H9 (cell line): ENCODE results near the gene KIRREL3. TPM values are rescaled to one million over a fixed set of nuclear protein-coding genes. Genes with fewer than 3 reads are reported as not detected.

Source experiments
- DNase-seq: peaks from one replicate; pipeline ENCODE4 v3.0.0-alpha.2; 2017
- H2AFZ ChIP-seq: one replicate; pipeline ENCODE4 v1.6.1; 2013; ENCODE audit warnings: mild to moderate bottlenecking, low read length, control low read depth, moderate library complexity
- H2AK5ac ChIP-seq: 2 replicates; pipeline ENCODE4 v1.6.1; 2013; ENCODE audit warnings: low read length, control low read depth, mixed read lengths; ENCODE audit not compliant: insufficient read length
- H2BK120ac ChIP-seq: one replicate; pipeline ENCODE4 v1.6.1; 2013; ENCODE audit warnings: low read depth, mild to moderate bottlenecking, low read length, control low read depth, inconsistent platforms; ENCODE audit not compliant: poor library complexity, severe bottlenecking
- H2BK12ac ChIP-seq: 2 replicates; pipeline ENCODE4 v1.6.1; 2013; ENCODE audit warnings: low read length, control low read depth, mixed read lengths, low read depth; ENCODE audit not compliant: insufficient read length
- H2BK15ac ChIP-seq: 2 replicates; pipeline ENCODE4 v1.6.1; 2013; ENCODE audit warnings: low read depth, low read length, control low read depth
- H2BK20ac ChIP-seq: one replicate; pipeline ENCODE4 v1.6.1; 2013; ENCODE audit warnings: low read depth, mild to moderate bottlenecking, low read length, control low read depth, inconsistent platforms; ENCODE audit not compliant: poor library complexity, severe bottlenecking
- H2BK5ac ChIP-seq: 2 replicates; pipeline ENCODE4 v1.6.1; 2013; ENCODE audit warnings: low read length, control low read depth, mixed read lengths; ENCODE audit not compliant: insufficient read length
- H3K14ac ChIP-seq: 2 replicates; pipeline ENCODE4 v1.6.1; 2013; ENCODE audit warnings: low read length, control low read depth; ENCODE audit not compliant: insufficient read depth
- H3K18ac ChIP-seq: 2 replicates; pipeline ENCODE4 v1.6.1; 2013; ENCODE audit warnings: low read depth, mild to moderate bottlenecking, mixed read lengths, low read length, control low read depth; ENCODE audit not compliant: insufficient read length
- H3K23ac ChIP-seq: 2 replicates; pipeline ENCODE4 v1.6.1; 2013; ENCODE audit warnings: low read length, control low read depth, mixed read lengths, low read depth; ENCODE audit not compliant: insufficient read length
- H3K23me2 ChIP-seq: 2 replicates; pipeline ENCODE4 v1.6.1; 2013; ENCODE audit warnings: low read depth, mild to moderate bottlenecking, mixed read lengths, low read length, control low read depth; ENCODE audit not compliant: insufficient read length, poor library complexity, severe bottlenecking
- H3K27ac ChIP-seq: 2 replicates; pipeline ENCODE4 v1.5.1; 2013; ENCODE audit warnings: low read length, control low read depth, mixed read lengths, low read depth; ENCODE audit not compliant: insufficient read length
- H3K27me3 ChIP-seq: 2 replicates; pipeline ENCODE4 v1.6.1; 2013; ENCODE audit warnings: low read length, control low read depth, inconsistent platforms; ENCODE audit not compliant: insufficient read depth
- H3K4ac ChIP-seq: 2 replicates; pipeline ENCODE4 v1.6.1; 2013; ENCODE audit warnings: low read depth, mild to moderate bottlenecking, control low read depth, inconsistent platforms, low read length, moderate library complexity
- H3K4me1 ChIP-seq: 2 replicates; pipeline ENCODE4 v1.6.1; 2013; ENCODE audit warnings: low read length, control low read depth, inconsistent platforms; ENCODE audit not compliant: insufficient read depth
- H3K4me2 ChIP-seq: 2 replicates; pipeline ENCODE4 v1.6.1; 2013; ENCODE audit warnings: low read length, control low read depth, mixed read lengths; ENCODE audit not compliant: insufficient read length, insufficient read depth
- H3K56ac ChIP-seq: 2 replicates; pipeline ENCODE4 v1.6.1; 2013; ENCODE audit warnings: low read depth, mild to moderate bottlenecking, mixed read lengths, low read length, control low read depth; ENCODE audit not compliant: insufficient read length
- H3K79me1 ChIP-seq: 2 replicates; pipeline ENCODE4 v1.6.1; 2013; ENCODE audit warnings: low read depth, mild to moderate bottlenecking, moderate library complexity, low read length, control low read depth, inconsistent platforms; ENCODE audit not compliant: insufficient read depth, poor library complexity, severe bottlenecking
- H3K79me2 ChIP-seq: 2 replicates; pipeline ENCODE4 v1.6.1; 2013; ENCODE audit warnings: low read length, control low read depth, inconsistent platforms; ENCODE audit not compliant: insufficient read depth
- H3K9ac ChIP-seq: 2 replicates; pipeline ENCODE4 v1.6.1; 2013; ENCODE audit warnings: low read length, control low read depth, mixed read lengths; ENCODE audit not compliant: insufficient read length; ENCODE audit errors: extremely low read depth
- H3K9me3 ChIP-seq: one replicate; pipeline ENCODE4 v1.6.1; 2013; ENCODE audit warnings: low read depth, low read length, inconsistent platforms; ENCODE audit not compliant: control insufficient read depth
- H3T11ph ChIP-seq: one replicate; pipeline ENCODE4 v1.6.1; 2013; ENCODE audit warnings: mild to moderate bottlenecking, low read length, control low read depth, inconsistent platforms
- H4K20me1 ChIP-seq: one replicate; pipeline ENCODE4 v1.6.1; 2013; ENCODE audit not compliant: control insufficient read depth, insufficient read length, insufficient read depth
- H4K5ac ChIP-seq: 2 replicates; pipeline ENCODE4 v1.6.1; 2013; ENCODE audit warnings: low read depth, mild to moderate bottlenecking, mixed read lengths, low read length, control low read depth; ENCODE audit not compliant: insufficient read length
- H4K8ac ChIP-seq: replicated peaks from 2 replicates; pipeline ENCODE4 v1.6.1; 2013; ENCODE audit warnings: low read length, control low read depth, mixed read lengths, low read depth; ENCODE audit not compliant: insufficient read length
- H4K91ac ChIP-seq: 2 replicates; pipeline ENCODE4 v1.6.1; 2013; ENCODE audit warnings: low read depth, mild to moderate bottlenecking, moderate library complexity, mixed read lengths, low read length, control low read depth; ENCODE audit not compliant: insufficient read length
- H3K27ac Mint-ChIP-seq, 3 experiments: 2 replicates in 2 of 3; 3 replicates in 1 of 3; pipeline ENCODE4 v1.8.0; 2020 to 2021; ENCODE audit warnings: mixed read lengths in 3 of 3, mild to moderate bottlenecking in 1 of 3, moderate library complexity in 1 of 3
- H3K27me3 Mint-ChIP-seq: 2 replicates; pipeline ENCODE4 v1.8.0; 2021; ENCODE audit warnings: low read depth, mild to moderate bottlenecking, moderate library complexity, mixed read lengths
- H3K36me3 Mint-ChIP-seq, 3 experiments: 2 replicates in 2 of 3; 3 replicates in 1 of 3; pipeline ENCODE4 v1.8.0; 2020 to 2021; ENCODE audit warnings: low read depth in 3 of 3, mixed read lengths in 3 of 3; ENCODE audit not compliant: insufficient read depth in 1 of 3
- H3K4me1 Mint-ChIP-seq, 2 experiments: 2 replicates each; pipeline ENCODE4 v1.8.0; 2020; ENCODE audit warnings: mixed read lengths in 2 of 2
- H3K4me3 Mint-ChIP-seq, 2 experiments: 2 replicates in 1 of 2; 3 replicates in 1 of 2; pipeline ENCODE4 v1.8.0; 2020 to 2021; ENCODE audit warnings: mild to moderate bottlenecking in 2 of 2, mixed read lengths in 2 of 2, moderate library complexity in 1 of 2
- H3K9me3 Mint-ChIP-seq, 2 experiments: 2 replicates in 1 of 2; 3 replicates in 1 of 2; pipeline ENCODE4 v1.8.0; 2020; ENCODE audit warnings: mild to moderate bottlenecking in 2 of 2, mixed read lengths in 2 of 2, moderate library complexity in 1 of 2
- WGBS: extraction: QIAGEN DNeasy Blood & Tissue Kit; methylation state at CpG from one replicate; pipeline ENCODE4 v1.1.7; 2013; ENCODE audit warnings: missing lambda C conversion rate, low lambda C conversion rate, mixed read lengths; ENCODE audit not compliant: insufficient read length; ENCODE audit errors: extremely low coverage; 5-methylcytosine and 5-hydroxymethylcytosine counted together
- total RNA-seq: library from RNA; stranded (reverse); gene quantifications from 2 replicates; pipeline ENCODE4 v1.2.1, GENCODE V29; 2021
- TF ChIP-seq, protein P1 (sequence below): fragments of 200-600 bp; sonication (generic); conservative IDR thresholded peaks from 3 replicates; pipeline ENCODE4 v1.8.0; 2021; ENCODE audit warnings: antibody characterized with exemption, mild to moderate bottlenecking

KIRREL3 gene
- total RNA-seq, 1 experiment from 2014 or later = 0.17 TPM

GRCh38 chr11:126898802-126899201 lies 101.8 kb downstream of the KIRREL3 start:
- H3K4me2 ChIP-seq = no peak overlapping the region
- DNase-seq = no peak

More at GRCh38 chr11:126898802-126899201, 101.8 kb downstream of the KIRREL3 start:
- no peaks in the 10 kb centered on the region for H3K9me3 ChIP-seq
- no peak overlapping the region for H3K23ac ChIP-seq
- H3K27me3 Mint-ChIP-seq = no peaks in the 10 kb centered on the region; the same call in 1 of the 2 replicates
- H3K23me2 ChIP-seq = no peaks in the 10 kb centered on the region
- H4K5ac ChIP-seq = no peak overlapping the region
- H3K18ac ChIP-seq = no peak overlapping the region
- TF ChIP-seq, protein P1, sequence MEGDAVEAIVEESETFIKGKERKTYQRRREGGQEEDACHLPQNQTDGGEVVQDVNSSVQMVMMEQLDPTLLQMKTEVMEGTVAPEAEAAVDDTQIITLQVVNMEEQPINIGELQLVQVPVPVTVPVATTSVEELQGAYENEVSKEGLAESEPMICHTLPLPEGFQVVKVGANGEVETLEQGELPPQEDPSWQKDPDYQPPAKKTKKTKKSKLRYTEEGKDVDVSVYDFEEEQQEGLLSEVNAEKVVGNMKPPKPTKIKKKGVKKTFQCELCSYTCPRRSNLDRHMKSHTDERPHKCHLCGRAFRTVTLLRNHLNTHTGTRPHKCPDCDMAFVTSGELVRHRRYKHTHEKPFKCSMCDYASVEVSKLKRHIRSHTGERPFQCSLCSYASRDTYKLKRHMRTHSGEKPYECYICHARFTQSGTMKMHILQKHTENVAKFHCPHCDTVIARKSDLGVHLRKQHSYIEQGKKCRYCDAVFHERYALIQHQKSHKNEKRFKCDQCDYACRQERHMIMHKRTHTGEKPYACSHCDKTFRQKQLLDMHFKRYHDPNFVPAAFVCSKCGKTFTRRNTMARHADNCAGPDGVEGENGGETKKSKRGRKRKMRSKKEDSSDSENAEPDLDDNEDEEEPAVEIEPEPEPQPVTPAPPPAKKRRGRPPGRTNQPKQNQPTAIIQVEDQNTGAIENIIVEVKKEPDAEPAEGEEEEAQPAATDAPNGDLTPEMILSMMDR = no peak
- H3K27ac Mint-ChIP-seq = no peak overlapping the region
- no peak overlapping the region for H2AK5ac ChIP-seq
- no peaks in the 10 kb centered on the region for H4K20me1 ChIP-seq
- peaks cover 0 to 13% of the 10 kb centered on the region in 2 experiments; a peak in 4 of 5 replicates for H3K9me3 Mint-ChIP-seq
- no peaks in the 10 kb centered on the region for H3K27me3 ChIP-seq
- no CpG with 5 or more reads among the region's 3 CpGs for WGBS
- peaks cover 28 to 29% of the 10 kb centered on the region in 2 experiments for H3K4me1 Mint-ChIP-seq
- H2BK5ac ChIP-seq = no peak overlapping the region
- H3K36me3 Mint-ChIP-seq = peaks cover 0 to 8% (median 0%) of the 10 kb centered on the region in 3 experiments; a peak in 2 of 7 replicates
- H3K9ac ChIP-seq = no peak overlapping the region
- no peak overlapping the region for H2BK12ac ChIP-seq
- no peak overlapping the region for H3K4me3 Mint-ChIP-seq
- no peak overlapping the region for H2BK20ac ChIP-seq
- no peak overlapping the region for H2BK15ac ChIP-seq
- no peak overlapping the region for H3K56ac ChIP-seq
- no peak overlapping the region for H2AFZ ChIP-seq
- H3T11ph ChIP-seq = no peak overlapping the region
- no peaks in the 10 kb centered on the region for H3K79me2 ChIP-seq
- H4K91ac ChIP-seq = no peak overlapping the region
- H3K4ac ChIP-seq = no peak overlapping the region
- H2BK120ac ChIP-seq = no peak overlapping the region
- H3K4me1 ChIP-seq = peaks cover 11% of the 10 kb centered on the region; the same call in 1 of the 2 replicates
- H3K79me1 ChIP-seq = no peaks in the 10 kb centered on the region
- no peak overlapping the region for H3K14ac ChIP-seq
- no peak overlapping the region for H4K8ac ChIP-seq
- no peak overlapping the region for H3K27ac ChIP-seq
